Lower lobe of right lung (tissue), 2 donors: ENCODE measurements around the gene ENPP6. TPM values are rescaled to one million over a fixed set of nuclear protein-coding genes. Genes with fewer than 3 reads are reported as not detected.

Experiments used
- ATAC-seq, 2 donors: fragments of 200-7000 bp; cut with Tn5 transposase; one replicate each; pipeline ENCODE4 v1.9.1; 2020 to 2022; ENCODE audit warnings: mild to moderate bottlenecking in 2 of 2, moderate library complexity in 2 of 2
- DNase-seq: peaks from one replicate; pipeline ENCODE4 v3.0.0-alpha.2; 2020
- H3K27ac ChIP-seq: fragments of 200-600 bp; one replicate; pipeline ENCODE4 v1.8.0; 2022
- H3K27me3 ChIP-seq: fragments of 200-600 bp; one replicate; pipeline ENCODE4 v1.8.0; 2022; ENCODE audit warnings: low read depth
- H3K36me3 ChIP-seq: fragments of 200-600 bp; one replicate; pipeline ENCODE4 v1.8.0; 2022; ENCODE audit warnings: mild to moderate bottlenecking
- H3K4me1 ChIP-seq: fragments of 200-600 bp; one replicate; pipeline ENCODE4 v1.8.0; 2022
- H3K4me3 ChIP-seq: fragments of 200-600 bp; one replicate; pipeline ENCODE4 v1.8.0; 2022; ENCODE audit warnings: mild to moderate bottlenecking
- H3K9me3 ChIP-seq: fragments of 200-600 bp; one replicate; pipeline ENCODE4 v1.8.0; 2022
- intact Hi-C: fragments of 100-400 bp; cut with DNase I; formaldehyde crosslinking; loops from one replicate; pipeline ENCODE4 v1.11.0; 2022
- total RNA-seq: library from RNA; stranded (reverse); fragmentation: NEBNext Ultra II Directional; extraction: Animal tissue kit (Norgen Biotek cat#: 25700); gene quantifications from one replicate; pipeline ENCODE4 v1.2.1, GENCODE V29; 2021
- TF ChIP-seq, protein P1 (sequence below): fragments of 200-600 bp; IDR thresholded peaks from one replicate; pipeline ENCODE4 v1.8.0; 2022; ENCODE audit warnings: antibody characterized with exemption, mild to moderate bottlenecking
- donor health status: DM: no; HTN: yes; CAD: no; lungs with severe emphysema.

The ENPP6 gene
- total RNA-seq, 1 donor from 2014 or later = 0.74 TPM

DNA sequence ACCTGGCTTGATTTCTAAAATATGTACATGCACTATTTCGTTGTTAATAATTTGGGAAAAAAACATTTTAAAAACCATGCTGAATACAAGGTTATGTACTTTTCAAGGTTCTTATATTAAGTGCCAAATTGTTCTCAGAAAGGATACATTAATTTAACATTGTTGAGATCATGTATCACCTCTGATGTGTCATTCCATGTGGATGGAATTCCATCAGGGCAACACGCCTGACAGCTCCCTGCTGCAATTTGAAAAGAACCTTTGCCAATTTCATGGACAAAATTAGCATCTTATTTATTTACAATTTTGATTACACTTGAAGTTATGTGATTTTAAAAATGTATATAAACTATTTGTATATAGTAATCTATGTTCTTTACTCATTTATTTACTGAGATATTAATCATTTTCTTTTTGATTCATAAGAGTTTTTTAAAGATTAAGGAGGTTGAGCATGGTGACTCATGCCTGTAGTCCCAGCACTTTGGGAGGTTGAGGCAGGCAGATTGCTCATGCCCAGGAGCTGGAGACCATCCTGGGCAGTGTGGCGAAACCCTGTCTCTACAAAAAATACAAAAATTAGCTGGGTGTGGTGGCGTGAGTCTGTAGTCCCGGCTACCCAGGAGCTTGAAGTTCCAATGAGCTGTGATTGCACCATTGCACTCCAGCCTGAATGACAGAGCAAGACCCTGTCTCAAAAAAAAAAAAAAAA is 142.8 kb downstream of the ENPP6 start:
- TF ChIP-seq, protein P1, sequence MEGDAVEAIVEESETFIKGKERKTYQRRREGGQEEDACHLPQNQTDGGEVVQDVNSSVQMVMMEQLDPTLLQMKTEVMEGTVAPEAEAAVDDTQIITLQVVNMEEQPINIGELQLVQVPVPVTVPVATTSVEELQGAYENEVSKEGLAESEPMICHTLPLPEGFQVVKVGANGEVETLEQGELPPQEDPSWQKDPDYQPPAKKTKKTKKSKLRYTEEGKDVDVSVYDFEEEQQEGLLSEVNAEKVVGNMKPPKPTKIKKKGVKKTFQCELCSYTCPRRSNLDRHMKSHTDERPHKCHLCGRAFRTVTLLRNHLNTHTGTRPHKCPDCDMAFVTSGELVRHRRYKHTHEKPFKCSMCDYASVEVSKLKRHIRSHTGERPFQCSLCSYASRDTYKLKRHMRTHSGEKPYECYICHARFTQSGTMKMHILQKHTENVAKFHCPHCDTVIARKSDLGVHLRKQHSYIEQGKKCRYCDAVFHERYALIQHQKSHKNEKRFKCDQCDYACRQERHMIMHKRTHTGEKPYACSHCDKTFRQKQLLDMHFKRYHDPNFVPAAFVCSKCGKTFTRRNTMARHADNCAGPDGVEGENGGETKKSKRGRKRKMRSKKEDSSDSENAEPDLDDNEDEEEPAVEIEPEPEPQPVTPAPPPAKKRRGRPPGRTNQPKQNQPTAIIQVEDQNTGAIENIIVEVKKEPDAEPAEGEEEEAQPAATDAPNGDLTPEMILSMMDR = no peak
- ATAC-seq (no peak), DNase-seq (no peak)
- no peaks in the 10 kb centered on the region for H3K27me3 ChIP-seq
- H3K9me3 ChIP-seq = peaks cover 7% of the 10 kb centered on the region
- intact Hi-C loops = no loop called here
- no peaks in the 10 kb centered on the region for H3K4me1 ChIP-seq
- H3K4me3 ChIP-seq = no peak overlapping the region
- H3K27ac ChIP-seq = no peak overlapping the region
- no peaks in the 10 kb centered on the region for H3K36me3 ChIP-seq

DNA sequence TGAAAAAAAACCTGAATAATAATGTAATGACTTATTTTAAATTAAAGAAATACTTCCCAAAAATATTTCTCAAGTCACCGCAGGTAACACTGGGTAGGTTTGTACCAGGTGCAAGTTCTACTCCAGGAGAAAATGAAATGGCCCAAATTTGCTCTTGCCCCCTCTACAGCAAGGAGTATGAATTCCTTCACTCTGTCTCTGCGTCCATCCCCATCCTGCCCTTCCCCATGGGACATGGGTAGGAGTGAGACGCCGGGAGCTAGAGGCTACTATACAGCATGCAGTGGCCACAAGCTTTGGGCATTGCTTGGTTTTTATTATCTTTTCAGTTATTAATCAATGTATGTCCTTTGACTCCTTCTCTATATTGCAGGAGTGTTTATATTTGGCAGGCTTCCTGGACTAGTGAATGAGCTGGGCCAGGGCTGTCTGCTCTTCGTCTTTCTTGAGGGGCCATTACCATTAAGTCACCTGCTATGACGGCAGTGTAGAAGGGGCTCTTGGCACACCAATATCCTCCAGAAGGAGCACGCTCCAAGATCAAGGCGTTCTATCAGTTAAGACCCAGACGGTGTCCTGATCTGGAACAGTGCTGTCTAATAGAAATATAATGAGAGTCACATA is 149.6 kb downstream of the ENPP6 start:
- DNase-seq = no peak

DNA sequence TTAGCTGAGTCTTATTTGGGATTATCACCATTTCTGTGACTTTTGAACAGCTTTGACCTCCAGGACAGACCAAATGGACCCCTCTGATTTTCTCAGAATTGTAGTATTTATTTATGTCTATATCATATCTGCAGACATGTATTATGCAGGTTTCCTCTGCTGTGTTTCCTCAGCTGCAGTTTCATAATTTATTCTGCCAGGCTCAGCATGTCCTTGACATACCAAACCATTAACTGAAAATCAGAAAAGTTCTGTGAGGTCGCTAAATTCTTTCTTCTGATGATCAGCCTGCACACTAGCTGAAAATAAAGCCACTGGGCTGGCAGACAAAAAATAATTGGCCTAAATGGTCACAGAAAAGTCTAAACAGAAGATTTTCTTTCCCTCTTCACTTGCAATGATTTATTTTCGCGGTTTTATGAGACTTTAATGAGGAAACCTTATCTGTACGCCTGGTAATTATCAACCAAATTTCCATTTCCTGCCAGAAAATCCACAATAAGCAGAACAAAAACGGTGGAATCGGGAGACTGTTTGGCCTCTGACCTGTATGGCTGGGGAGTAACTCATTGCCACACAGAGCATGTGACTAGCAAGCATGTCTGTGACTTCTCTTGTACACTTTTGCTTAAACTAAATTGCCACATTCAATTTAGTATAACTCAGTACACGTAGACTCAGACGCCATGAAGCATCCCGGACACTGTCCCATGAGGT is 150.9 kb downstream of the ENPP6 start:
- Histone ChIP-seq H3K27me3 (no peaks in the 10 kb centered on the region), H3K4me3 (no peak overlapping the region), H3K4me1 (no peaks in the 10 kb centered on the region), H3K9me3 (peaks cover 1% of the 10 kb centered on the region), H3K27ac (no peak overlapping the region), H3K36me3 (no peaks in the 10 kb centered on the region)
- ATAC-seq (peak; percentile 64 to 67), DNase-seq (no peak)
- intact Hi-C loops = no loop called here
- TF ChIP-seq, protein P1 = no peak

More for the DNA sequence above, 149.6 kb downstream of the ENPP6 start:
- H3K9me3 ChIP-seq = peaks cover 7% of the 10 kb centered on the region
- no peak for ATAC-seq
- TF ChIP-seq, protein P1 = no peak
- H3K27me3 ChIP-seq = no peaks in the 10 kb centered on the region
- H3K27ac ChIP-seq = no peak overlapping the region
- no peaks in the 10 kb centered on the region for H3K4me1 ChIP-seq
- no peak overlapping the region for H3K4me3 ChIP-seq
- H3K36me3 ChIP-seq = no peaks in the 10 kb centered on the region
- intact Hi-C loops = no loop called here

DNA sequence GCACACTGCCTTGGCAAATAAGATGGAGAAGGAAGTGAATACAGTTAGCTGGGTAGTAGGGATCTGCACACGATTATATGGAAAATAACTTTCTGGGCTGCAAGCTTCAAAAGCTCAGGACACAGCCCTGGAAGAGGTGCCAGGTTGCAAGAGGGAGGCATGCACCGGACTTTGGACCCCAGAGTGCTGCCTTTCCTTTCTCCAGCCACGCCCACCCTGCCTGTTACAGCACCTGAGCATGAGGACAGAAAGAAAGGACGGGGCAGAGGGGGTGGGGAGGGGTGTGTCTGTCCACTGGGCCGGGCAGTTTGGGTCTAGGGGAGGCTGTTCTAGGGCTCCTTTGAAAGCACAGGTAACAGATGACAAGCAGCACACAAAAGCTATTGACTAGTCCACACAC is 152.8 kb downstream of the ENPP6 start:
- Histone ChIP-seq H3K36me3 (no peaks in the 10 kb centered on the region), H3K4me3 (no peak overlapping the region), H3K9me3 (no peaks in the 10 kb centered on the region), H3K4me1 (no peaks in the 10 kb centered on the region), H3K27ac (no peak overlapping the region), H3K27me3 (no peaks in the 10 kb centered on the region)
- no peak for ATAC-seq
- no peak for DNase-seq
- intact Hi-C loops = no loop called here
- TF ChIP-seq, protein P1 = no peak

DNA sequence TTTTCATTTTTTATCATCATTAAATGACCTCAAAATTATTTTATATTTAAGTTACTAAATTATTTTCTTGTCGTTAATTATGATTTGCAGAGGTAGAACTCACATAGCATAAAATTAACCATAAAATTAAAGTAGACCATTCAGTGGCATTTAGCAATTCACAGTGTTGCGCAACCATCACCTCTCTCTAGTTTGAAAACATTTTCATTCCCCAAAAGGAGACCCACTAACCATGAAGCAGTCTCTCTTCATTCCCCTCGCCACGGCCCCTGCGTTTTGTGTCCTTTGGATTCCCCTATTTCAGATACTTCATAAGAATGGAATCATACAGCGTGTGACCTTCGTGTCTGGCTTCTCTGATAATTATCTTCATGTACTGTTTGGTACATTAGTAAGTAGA is 154.9 kb downstream of the ENPP6 start:
- Histone ChIP-seq H3K4me3 (no peak overlapping the region), H3K36me3 (no peaks in the 10 kb centered on the region), H3K4me1 (no peaks in the 10 kb centered on the region), H3K27ac (no peak overlapping the region), H3K27me3 (no peaks in the 10 kb centered on the region), H3K9me3 (no peaks in the 10 kb centered on the region)
- intact Hi-C loops = no loop called here
- TF ChIP-seq, protein P1 = no peak
- ATAC-seq = no peak
- DNase-seq = no peak
